Kidney epithelial cell (primary cell): ENCODE data around the gene EPS8L3. TPM values are rescaled to one million over a fixed set of nuclear protein-coding genes. Genes with fewer than 3 reads are reported as not detected.
"Not testable (repeated sequence)": the region's sequence is repeated elsewhere in the genome, so short reads cannot be mapped to it uniquely, and the experiment has no call there.

Experiments used
- DNase-seq: peaks from one replicate; pipeline ENCODE4 v3.0.0-alpha.2; 2010; ENCODE audit warnings: low read depth
- H3K27me3 ChIP-seq: 2 replicates; pipeline ENCODE4 v1.6.0; 2011; ENCODE audit warnings: low read length; ENCODE audit not compliant: control insufficient read depth, insufficient read depth
- H3K36me3 ChIP-seq: 2 replicates; pipeline ENCODE4 v1.5.1; 2011; ENCODE audit warnings: low read length; ENCODE audit not compliant: control insufficient read depth, insufficient read depth
- H3K4me3 ChIP-seq: 2 replicates; pipeline ENCODE4 v1.5.1; 2011; ENCODE audit warnings: low read depth, mild to moderate bottlenecking, control low read depth, low read length
- CTCF ChIP-seq: IDR thresholded peaks from 2 replicates; pipeline ENCODE4 v1.5.1; 2011; ENCODE audit warnings: mild to moderate bottlenecking, moderate library complexity, low read length, control low read depth, inconsistent platforms; ENCODE audit not compliant: insufficient read depth, poor library complexity, severe bottlenecking
- total RNA-seq: library from RNA; depleted of rRNA; stranded (reverse); fragments of >200 nt; gene quantifications from 2 replicates; pipeline ENCODE4 v1.2.3, GENCODE V29; 2015

EPS8L3 gene
- total RNA-seq, 1 donor from 2014 or later: 0.04 TPM

DNA sequence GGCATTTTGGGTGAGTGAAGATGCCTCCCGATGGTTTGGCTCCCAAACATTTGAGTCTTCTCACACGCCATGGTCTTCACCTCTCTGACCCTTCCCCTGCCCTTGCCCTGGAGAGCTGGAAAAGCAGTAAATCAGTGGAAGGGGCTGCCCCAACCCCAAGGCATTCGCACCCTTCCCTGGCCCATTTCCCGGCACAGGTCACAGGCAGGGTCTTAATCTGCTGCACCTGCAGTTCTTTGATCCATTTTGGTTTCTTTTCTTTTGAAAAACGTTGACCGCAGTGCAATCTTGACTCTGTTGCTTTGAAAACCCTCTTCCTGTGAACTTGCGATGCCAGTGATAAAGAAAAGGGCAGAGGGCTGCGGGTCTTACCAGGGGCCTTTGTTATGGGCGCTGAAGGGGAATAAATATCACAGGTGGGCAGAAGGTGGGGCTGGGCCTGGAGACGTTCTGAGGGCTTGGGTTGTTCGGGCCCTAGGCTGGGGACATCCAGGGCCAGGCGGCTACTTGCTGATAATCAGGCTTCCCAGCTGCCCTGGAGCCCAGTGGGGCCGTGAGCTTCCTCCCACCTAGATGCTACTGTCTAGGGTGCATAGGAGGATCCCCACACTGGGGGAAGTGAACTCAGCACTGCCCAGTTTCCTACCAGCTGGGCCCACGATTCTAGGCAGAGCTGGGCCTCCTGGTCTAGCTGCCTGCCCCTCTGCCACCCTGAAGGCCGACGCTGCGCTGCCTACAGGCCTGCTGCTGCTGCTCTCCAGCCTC is 38.6 kb upstream of the EPS8L3 start:
- no peaks in the 10 kb centered on the region for H3K36me3 ChIP-seq
- H3K4me3 ChIP-seq: no peak overlapping the region
- no peak for DNase-seq
- no peak for TF ChIP-seq CTCF
- no peaks in the 10 kb centered on the region for H3K27me3 ChIP-seq

DNA sequence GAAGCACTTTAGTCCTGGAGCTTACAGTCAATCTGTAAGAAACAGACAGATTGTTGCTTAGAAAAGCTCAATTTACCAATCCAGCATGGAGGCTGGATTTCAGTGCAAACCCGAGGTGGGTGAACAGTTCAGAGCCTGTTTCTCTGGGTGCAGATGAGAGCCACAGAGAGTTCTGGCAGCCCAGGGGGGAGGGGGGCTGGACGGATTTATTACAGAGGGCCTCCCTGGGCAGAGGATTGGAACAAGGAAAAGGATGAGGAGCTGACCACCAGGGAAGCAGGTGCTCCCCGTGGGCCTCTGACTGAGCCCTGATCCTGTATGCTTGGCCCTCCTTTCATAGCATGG is 38.0 kb upstream of the EPS8L3 start:
- Histone ChIP-seq H3K27me3 (no peaks in the 10 kb centered on the region), H3K4me3 (no peak overlapping the region), H3K36me3 (no peaks in the 10 kb centered on the region)
- DNase-seq: no peak
- TF ChIP-seq CTCF: no peak

- Histone ChIP-seq H3K36me3 (no peaks in the 10 kb centered on the region), H3K27me3 (no peaks in the 10 kb centered on the region), H3K4me3 (no peak overlapping the region)
- DNase-seq: no peak
- no peak for TF ChIP-seq CTCF
Observed at GRCh38 chr1:109800291-109800690, 36.6 kb upstream of the EPS8L3 start.

- no peak overlapping the region for H3K4me3 ChIP-seq
- H3K27me3 ChIP-seq: no peaks in the 10 kb centered on the region
- TF ChIP-seq CTCF: no peak
- DNase-seq: no peak
- H3K36me3 ChIP-seq: no peaks in the 10 kb centered on the region
Observed at GRCh38 chr1:109799445-109799844, 35.7 kb upstream of the EPS8L3 start.

DNA sequence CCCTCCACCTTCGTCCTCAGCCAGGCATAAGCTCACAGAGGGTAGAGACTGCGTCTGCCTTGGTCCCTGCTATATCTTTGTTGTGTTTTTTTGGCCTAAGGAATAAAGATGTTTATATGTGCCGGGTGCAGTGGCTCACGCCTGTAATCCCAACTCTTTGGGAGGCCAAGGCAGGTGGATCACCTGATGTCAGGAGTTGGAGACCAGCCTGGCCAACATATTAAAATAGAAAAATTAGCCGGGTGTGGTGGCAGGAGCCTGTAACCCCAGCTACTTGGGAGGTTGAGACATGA is 33.5 kb upstream of the EPS8L3 start:
- not testable (repeated sequence) for DNase-seq, H3K27me3 ChIP-seq, H3K4me3 ChIP-seq, H3K36me3 ChIP-seq

DNA sequence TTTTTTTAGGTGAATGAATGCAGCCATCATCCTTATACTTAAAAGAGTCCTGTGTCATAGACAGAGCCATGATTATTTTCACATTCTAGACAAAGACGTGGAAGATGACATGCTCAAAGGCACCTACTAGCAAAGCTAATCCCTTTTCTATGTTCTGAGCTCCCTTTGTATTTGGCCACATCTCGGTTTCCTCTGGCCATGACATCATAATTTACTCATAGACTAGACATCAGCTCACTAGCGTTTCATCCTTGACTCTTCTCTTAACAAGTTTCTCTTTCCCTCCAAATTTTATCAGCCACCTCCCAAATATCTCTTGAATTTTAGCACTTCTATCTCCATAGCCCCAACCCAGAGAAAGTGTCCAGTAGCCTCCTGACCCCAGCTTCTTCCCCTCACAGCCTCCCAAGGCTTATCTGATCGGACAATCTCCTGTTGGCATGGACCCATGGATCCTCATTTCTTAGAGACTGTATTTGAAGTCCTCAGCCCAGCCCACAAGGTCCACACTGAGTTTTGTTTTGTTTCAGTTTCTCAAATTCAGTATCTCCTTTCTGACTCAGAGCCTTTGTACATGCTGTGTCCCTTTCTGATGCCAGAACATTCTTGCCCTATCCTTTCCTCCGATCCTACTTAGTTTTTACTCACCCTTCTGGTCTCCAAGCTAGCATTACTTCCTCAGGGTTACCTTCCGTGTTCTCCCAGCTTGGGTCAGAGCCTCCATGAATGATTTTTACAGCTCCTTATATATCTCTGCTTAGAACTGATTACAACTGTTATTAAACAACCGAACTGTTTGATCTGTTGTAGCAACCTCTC is 33.0 kb upstream of the EPS8L3 start:
- no peak for TF ChIP-seq CTCF
- DNase-seq: no peak
- Histone ChIP-seq H3K4me3 (no peak overlapping the region), H3K27me3 (no peaks in the 10 kb centered on the region), H3K36me3 (no peaks in the 10 kb centered on the region)
